Upper lobe of right lung (tissue), 1 donor: Measurements from ENCODE around the gene CFAP43. TPM values are rescaled to one million over a fixed set of nuclear protein-coding genes. Genes with fewer than 3 reads are reported as not detected.

Source experiments
- ATAC-seq: fragments of 200-7000 bp; cut with Tn5 transposase; one replicate; pipeline ENCODE4 v1.9.1; 2020; ENCODE audit warnings: mild to moderate bottlenecking, moderate library complexity
- DNase-seq: peaks from one replicate; pipeline ENCODE4 v3.0.0-alpha.2; 2020
- H3K27ac ChIP-seq: fragments of 200-600 bp; one replicate; pipeline ENCODE4 v1.8.0; 2022
- H3K27me3 ChIP-seq: fragments of 200-600 bp; one replicate; pipeline ENCODE4 v1.8.0; 2022; ENCODE audit warnings: mild to moderate bottlenecking
- H3K36me3 ChIP-seq: fragments of 200-600 bp; one replicate; pipeline ENCODE4 v1.8.0; 2022
- H3K4me1 ChIP-seq: fragments of 200-600 bp; one replicate; pipeline ENCODE4 v1.8.0; 2022
- H3K4me3 ChIP-seq: fragments of 200-600 bp; one replicate; pipeline ENCODE4 v1.8.0; 2022; ENCODE audit warnings: mild to moderate bottlenecking
- H3K9me3 ChIP-seq: fragments of 200-600 bp; one replicate; pipeline ENCODE4 v1.8.0; 2022
- CTCF ChIP-seq: fragments of 200-600 bp; IDR thresholded peaks from one replicate; pipeline ENCODE4 v1.8.0; 2022; ENCODE audit warnings: antibody characterized with exemption
- intact Hi-C: fragments of 100-400 bp; cut with DNase I; formaldehyde crosslinking; loops from one replicate; pipeline ENCODE4 v1.11.0; 2022
- total RNA-seq: library from RNA; stranded (reverse); fragmentation: NEBNext Ultra II Directional; extraction: Animal tissue kit (Norgen Biotek cat#: 25700); gene quantifications from one replicate; pipeline ENCODE4 v1.2.1, GENCODE V29; 2021
- donor health status: DM: no; HTN: yes; CAD: no; lungs with severe emphysema.

Gene CFAP43
- total RNA-seq, 1 donor from 2014 or later = 0.75 TPM

- Histone ChIP-seq H3K9me3 (no peaks in the 10 kb centered on the region), H3K4me3 (peak overlapping the region; percentile 65), H3K4me1 (peaks cover 6% of the 10 kb centered on the region), H3K27me3 (no peaks in the 10 kb centered on the region), H3K36me3 (no peaks in the 10 kb centered on the region), H3K27ac (peak overlapping the region; percentile 100)
- TF ChIP-seq CTCF = no peak
- intact Hi-C loops = no loop called here
- DNase-seq (no peak), ATAC-seq (no peak)
Observed at GRCh38 chr10:104120512-104120902, 111.7 kb downstream of the CFAP43 start.

GRCh38 chr10:104119996-104120395 lies 112.2 kb downstream of the CFAP43 start:
- ATAC-seq (no peak), DNase-seq (no peak)
- Histone ChIP-seq H3K27me3 (no peaks in the 10 kb centered on the region), H3K36me3 (no peaks in the 10 kb centered on the region), H3K27ac (peak overlapping the region; percentile 100), H3K4me1 (peaks cover 6% of the 10 kb centered on the region), H3K9me3 (no peaks in the 10 kb centered on the region), H3K4me3 (no peak overlapping the region)
- intact Hi-C loops = no loop called here
- no peak for TF ChIP-seq CTCF

- Histone ChIP-seq H3K27ac (peak overlapping the region; percentile 32), H3K36me3 (no peaks in the 10 kb centered on the region), H3K4me3 (no peak overlapping the region), H3K9me3 (no peaks in the 10 kb centered on the region), H3K27me3 (no peaks in the 10 kb centered on the region), H3K4me1 (peaks cover 4% of the 10 kb centered on the region)
- intact Hi-C loops = no loop called here
- DNase-seq (no peak), ATAC-seq (no peak)
- TF ChIP-seq CTCF = no peak
Observed at GRCh38 chr10:104117839-104118323, 114.3 kb downstream of the CFAP43 start.

- Histone ChIP-seq H3K9me3 (no peaks in the 10 kb centered on the region), H3K27ac (no peak overlapping the region), H3K4me3 (no peak overlapping the region), H3K27me3 (no peaks in the 10 kb centered on the region), H3K36me3 (no peaks in the 10 kb centered on the region), H3K4me1 (no peaks in the 10 kb centered on the region)
- ATAC-seq (no peak), DNase-seq (no peak)
- intact Hi-C loops = no loop called here
- TF ChIP-seq CTCF = no peak
Observed at GRCh38 chr10:104113376-104113956, 118.7 kb downstream of the CFAP43 start.

- Histone ChIP-seq H3K4me3 (no peak overlapping the region), H3K4me1 (no peaks in the 10 kb centered on the region), H3K27me3 (no peaks in the 10 kb centered on the region), H3K36me3 (no peaks in the 10 kb centered on the region), H3K27ac (no peak overlapping the region), H3K9me3 (no peaks in the 10 kb centered on the region)
- no peak for TF ChIP-seq CTCF
- ATAC-seq = no peak
- no peak for DNase-seq
- intact Hi-C loops = no loop called here
Observed at GRCh38 chr10:104109908-104110662, 122.1 kb downstream of the CFAP43 start.
